ENCODE measurements around the gene POLR3C.

DNA sequence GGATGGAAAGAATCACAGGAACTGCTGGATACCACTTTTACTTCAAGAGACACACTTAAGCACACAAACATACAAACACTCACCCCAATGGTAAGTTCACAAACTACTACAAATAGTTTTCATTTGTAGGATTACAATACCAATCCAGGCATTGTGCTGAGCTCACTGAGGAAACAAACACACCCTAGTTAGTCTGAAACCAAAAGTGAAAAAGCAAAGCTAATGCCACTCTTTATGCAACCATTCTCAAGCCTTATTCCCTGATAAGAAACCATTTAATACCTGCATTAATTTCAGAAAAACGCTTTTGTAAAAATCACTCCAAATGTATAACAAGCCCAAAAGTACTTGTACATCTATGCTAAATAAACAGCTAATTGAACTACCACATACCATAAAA lies 38.5 kb upstream of the POLR3C start:
- TF ChIP-seq, protein P1, sequence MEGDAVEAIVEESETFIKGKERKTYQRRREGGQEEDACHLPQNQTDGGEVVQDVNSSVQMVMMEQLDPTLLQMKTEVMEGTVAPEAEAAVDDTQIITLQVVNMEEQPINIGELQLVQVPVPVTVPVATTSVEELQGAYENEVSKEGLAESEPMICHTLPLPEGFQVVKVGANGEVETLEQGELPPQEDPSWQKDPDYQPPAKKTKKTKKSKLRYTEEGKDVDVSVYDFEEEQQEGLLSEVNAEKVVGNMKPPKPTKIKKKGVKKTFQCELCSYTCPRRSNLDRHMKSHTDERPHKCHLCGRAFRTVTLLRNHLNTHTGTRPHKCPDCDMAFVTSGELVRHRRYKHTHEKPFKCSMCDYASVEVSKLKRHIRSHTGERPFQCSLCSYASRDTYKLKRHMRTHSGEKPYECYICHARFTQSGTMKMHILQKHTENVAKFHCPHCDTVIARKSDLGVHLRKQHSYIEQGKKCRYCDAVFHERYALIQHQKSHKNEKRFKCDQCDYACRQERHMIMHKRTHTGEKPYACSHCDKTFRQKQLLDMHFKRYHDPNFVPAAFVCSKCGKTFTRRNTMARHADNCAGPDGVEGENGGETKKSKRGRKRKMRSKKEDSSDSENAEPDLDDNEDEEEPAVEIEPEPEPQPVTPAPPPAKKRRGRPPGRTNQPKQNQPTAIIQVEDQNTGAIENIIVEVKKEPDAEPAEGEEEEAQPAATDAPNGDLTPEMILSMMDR (conservative IDR thresholded peaks at IDR 0.05 in 1 of 2, IDR thresholded peaks at IDR 0.05 in 1 of 2; ENCODE audit: low read depth in 1 of 2, low read length in 2 of 2), result no peak
- no peak for TF ChIP-seq EZH2 (IDR thresholded peaks at IDR 0.05; ENCODE audit: low read length, missing control alignments)

All from fibroblast of lung (primary cell).